ENCODE data around the gene TSPO. TPM values are rescaled to one million over a fixed set of nuclear protein-coding genes. Genes with fewer than 3 reads are reported as not detected.
A peak's percentile ranks its signal among the peaks of the same experiment; 100 is the strongest.

The TSPO gene
- total and polyA plus RNA-seq, 9 of the 15 experiments (the other 6 are each of a cell fraction or from before 2014, with no cell fraction given), result 4.9 to 126 (median 25.3) TPM

GRCh38 chr22:43183496-43184277, 32.3 kb downstream of the TSPO start (continued):
- TF ChIP-seq HOXB6 (CRISPR knock-in tag; IDR thresholded peaks at IDR 0.05; ENCODE audit: borderline replicate concordance), result no peak
- TF ChIP-seq ZNF140 (CRISPR knock-in tag; IDR thresholded peaks at IDR 0.05), result no peak
- no peak for TF ChIP-seq USF2 (CRISPR knock-in tag; IDR thresholded peaks at IDR 0.05)
- TF ChIP-seq XRCC4 (IDR thresholded peaks at IDR 0.05; ENCODE audit: extremely low read depth, insufficient read depth, insufficient read length), result no peak
- TF ChIP-seq FIP1L1 (IDR thresholded peaks at IDR 0.05; ENCODE audit: low read depth, low read length, poor library complexity, severe bottlenecking), result no peak
- TF ChIP-seq CUX1 (CRISPR knock-in tag; IDR thresholded peaks at IDR 0.05), result no peak
- TF ChIP-seq CBFA2T2 (conservative IDR thresholded peaks at IDR 0.05), result peak; percentile 85
- TF ChIP-seq CCNT2 (IDR thresholded peaks at IDR 0.05; ENCODE audit: borderline replicate concordance, extremely low read depth, insufficient read length, low read depth, low read length), result peak; percentile 82
- TF ChIP-seq FOS (IDR thresholded peaks at IDR 0.05; ENCODE audit: extremely low read depth, insufficient read length), result no peak
- no peak for TF ChIP-seq SIN3A (IDR thresholded peaks at IDR 0.05; ENCODE audit: borderline replicate concordance in 2 of 2, control insufficient read depth in 1 of 2, low read depth in 2 of 2, low read length in 2 of 2)
- TF ChIP-seq ZNF3 (CRISPR knock-in tag; IDR thresholded peaks at IDR 0.05), result no peak
- no peak for TF ChIP-seq POLR2B (IDR thresholded peaks at IDR 0.05; ENCODE audit: low read depth, partially characterized antibody)
- TF ChIP-seq ZBTB8A (IDR thresholded peaks at IDR 0.05; ENCODE audit: partially characterized antibody), result no peak
- no peak for TF ChIP-seq ARHGAP35 (IDR thresholded peaks at IDR 0.05; ENCODE audit: partially characterized antibody)
- no peak for TF ChIP-seq TFAM (CRISPR knock-in tag; conservative IDR thresholded peaks at IDR 0.05)
- TF ChIP-seq PHF20 (IDR thresholded peaks at IDR 0.05; ENCODE audit: partially characterized antibody), result no peak
- peak; percentile 86 for TF ChIP-seq FOSL1 (tag; conservative IDR thresholded peaks at IDR 0.05)
- no peak for TF ChIP-seq NR3C1 (CRISPR knock-in tag; IDR thresholded peaks at IDR 0.05)
- TF ChIP-seq TARDBP (IDR thresholded peaks at IDR 0.05), result no peak
- TF ChIP-seq POLR2G (IDR thresholded peaks at IDR 0.05; ENCODE audit: low read depth, low read length), result peak; percentile 68
- peak; percentile 91 for TF ChIP-seq ZNF395 (CRISPR knock-in tag; IDR thresholded peaks at IDR 0.05)
